Measurements from ENCODE around the gene RNASE9.

DNA sequence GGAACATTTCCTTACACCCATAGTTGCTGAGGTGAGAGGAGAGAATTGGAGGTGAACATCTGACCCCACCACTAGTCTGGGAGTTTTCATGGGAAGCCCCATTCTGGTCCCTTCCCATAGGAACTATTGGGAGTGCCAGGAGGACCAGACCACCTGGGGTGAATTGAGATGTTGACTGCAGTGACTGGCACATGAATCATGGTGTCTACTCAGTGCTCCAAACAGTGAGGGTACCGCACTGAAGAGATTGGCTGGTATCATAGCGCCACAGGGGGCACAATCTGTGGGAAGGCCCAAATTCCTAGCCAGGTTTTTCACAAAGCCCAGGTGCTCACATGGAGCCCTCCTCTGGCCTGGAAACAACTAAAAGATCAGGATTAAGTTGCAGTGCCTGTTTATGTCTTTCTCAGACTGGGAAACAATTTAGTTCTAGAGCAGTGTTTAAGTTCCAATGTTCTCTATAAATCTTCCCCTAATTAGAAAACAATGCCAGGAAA is 3.7 kb upstream of the RNASE9 start:
- TF ChIP-seq, protein P1, sequence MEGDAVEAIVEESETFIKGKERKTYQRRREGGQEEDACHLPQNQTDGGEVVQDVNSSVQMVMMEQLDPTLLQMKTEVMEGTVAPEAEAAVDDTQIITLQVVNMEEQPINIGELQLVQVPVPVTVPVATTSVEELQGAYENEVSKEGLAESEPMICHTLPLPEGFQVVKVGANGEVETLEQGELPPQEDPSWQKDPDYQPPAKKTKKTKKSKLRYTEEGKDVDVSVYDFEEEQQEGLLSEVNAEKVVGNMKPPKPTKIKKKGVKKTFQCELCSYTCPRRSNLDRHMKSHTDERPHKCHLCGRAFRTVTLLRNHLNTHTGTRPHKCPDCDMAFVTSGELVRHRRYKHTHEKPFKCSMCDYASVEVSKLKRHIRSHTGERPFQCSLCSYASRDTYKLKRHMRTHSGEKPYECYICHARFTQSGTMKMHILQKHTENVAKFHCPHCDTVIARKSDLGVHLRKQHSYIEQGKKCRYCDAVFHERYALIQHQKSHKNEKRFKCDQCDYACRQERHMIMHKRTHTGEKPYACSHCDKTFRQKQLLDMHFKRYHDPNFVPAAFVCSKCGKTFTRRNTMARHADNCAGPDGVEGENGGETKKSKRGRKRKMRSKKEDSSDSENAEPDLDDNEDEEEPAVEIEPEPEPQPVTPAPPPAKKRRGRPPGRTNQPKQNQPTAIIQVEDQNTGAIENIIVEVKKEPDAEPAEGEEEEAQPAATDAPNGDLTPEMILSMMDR (IDR thresholded peaks at IDR 0.05) = no peak
- TF ChIP-seq POLR2A (IDR thresholded peaks at IDR 0.05) = no peak
